HCT116 (cell line): ENCODE measurements around the gene RTKN2. TPM values are rescaled to one million over a fixed set of nuclear protein-coding genes. Genes with fewer than 3 reads are reported as not detected.
"Not testable (repeated sequence)": the region's sequence is repeated elsewhere in the genome, so short reads cannot be mapped to it uniquely, and the experiment has no call there.

Experiments used
- ATAC-seq: fragments of 200-7000 bp; cut with Tn5 transposase; 2 replicates; pipeline ENCODE4 v1.9.1; 2020; ENCODE audit warnings: mild to moderate bottlenecking, moderate library complexity
- BruUV-seq: library from RNA; stranded (reverse); fragments of 400-500 nt; replicated peaks from 2 replicates; lab custom pipeline; 2021; lab: Mats Ljungman, UMichigan
- CTCF ChIA-PET: fragments of 300-600 bp; sonication (Branson Sonifier 250); formaldehyde crosslinking; loops from one replicate; lab custom pipeline; 2021; ENCODE audit warnings: antibody characterized with exemption; lab: Charles Lee
- POLR2A ChIA-PET: fragments of 300-600, 350-600 bp; sonication (Branson Sonifier 250); formaldehyde crosslinking; loops from one replicate; lab custom pipeline; 2021; ENCODE audit warnings: antibody characterized with exemption; lab: Charles Lee
- RAD21 ChIA-PET, 2 experiments: fragments of 300-600 bp; sonication (Branson Sonifier 250); formaldehyde crosslinking; loops; one replicate each; lab custom pipeline; 2023; ENCODE audit warnings: low total read pairs in 2 of 2; ENCODE audit not compliant: uncharacterized antibody in 2 of 2, unreplicated experiment in 2 of 2, low non-redundant PET in 1 of 2; lab: Charles Lee
- DNase-seq: peaks from one replicate; pipeline ENCODE4 v3.0.0-alpha.2; 2010; ENCODE audit warnings: low read depth, low spot score
- H2AFZ ChIP-seq: fragments of 200-600 bp; shearing (Covaris generic), sonication (generic); 2 replicates; pipeline ENCODE4 v1.6.1; 2017; ENCODE audit warnings: low read depth, mixed run types, mixed read lengths, antibody characterized with exemption, low read length; ENCODE audit not compliant: poor library complexity, severe bottlenecking
- H3K27ac ChIP-seq: 2 replicates; pipeline ENCODE4 v1.5.1; 2012; ENCODE audit warnings: low read depth, low read length
- H3K27me3 ChIP-seq: fragments of 200-600 bp; sonication (generic); 2 replicates; pipeline ENCODE4 v1.6.1; 2016; ENCODE audit warnings: mixed run types, low read length, mixed read lengths; ENCODE audit not compliant: insufficient read depth
- H3K36me3 ChIP-seq, 2 experiments: fragments of 200-500 bp in 1 of 2; fragments of 200-600 bp in 1 of 2; sonication (Bioruptor generic) in 1 of 2; sonication (generic) in 1 of 2; 2 replicates each; pipeline versions ENCODE4 v1.5.1 to v1.6.1; 2014 to 2016; ENCODE audit warnings: low read length in 2 of 2, inconsistent platforms in 1 of 2, mixed read lengths in 1 of 2, mixed run types in 1 of 2; ENCODE audit not compliant: insufficient read depth in 2 of 2, control insufficient read depth in 1 of 2
- H3K4me1 ChIP-seq, 2 experiments: fragments of 200-600 bp in 1 of 2; sonication (generic) in 1 of 2; 2 replicates each; pipeline versions ENCODE4 v1.5.1 to v1.6.1; 2012 to 2017; ENCODE audit warnings: low read length in 2 of 2, inconsistent platforms in 1 of 2, mild to moderate bottlenecking in 1 of 2, mixed read lengths in 1 of 2, mixed run types in 1 of 2, moderate library complexity in 1 of 2; ENCODE audit not compliant: insufficient read depth in 2 of 2, control insufficient read depth in 1 of 2
- H3K4me2 ChIP-seq: fragments of 200-600 bp; sonication (generic); 2 replicates; pipeline ENCODE4 v1.6.1; 2017; ENCODE audit warnings: mixed run types, low read length, mixed read lengths
- H3K4me3 ChIP-seq, 2 experiments: fragments of 200-600 bp in 1 of 2; sonication (generic) in 1 of 2; replicated peaks in 1 of 2; 2 replicates each; pipeline ENCODE4 v1.5.1; 2011 to 2016; ENCODE audit warnings: low read length in 2 of 2, control low read depth in 1 of 2, low read depth in 1 of 2, mild to moderate bottlenecking in 1 of 2, mixed read lengths in 1 of 2, mixed run types in 1 of 2
- H3K79me2 ChIP-seq: fragments of 200-600 bp; sonication (generic); 2 replicates; pipeline ENCODE4 v1.6.1; 2017; ENCODE audit warnings: mild to moderate bottlenecking, mixed run types, low read length, moderate library complexity, mixed read lengths; ENCODE audit not compliant: insufficient read depth
- H3K9ac ChIP-seq: fragments of 200-600 bp; sonication (generic); 2 replicates; pipeline ENCODE4 v1.6.1; 2016; ENCODE audit warnings: low read length, mixed read lengths
- H3K9me2 ChIP-seq: fragments of 200-600 bp; sonication (generic), shearing (Covaris generic); 2 replicates; pipeline ENCODE4 v1.6.1; 2017; ENCODE audit warnings: mixed run types, mild to moderate bottlenecking, moderate library complexity; ENCODE audit not compliant: insufficient read depth
- H3K9me3 ChIP-seq, 2 experiments: fragments of 200-500 bp in 1 of 2; fragments of 200-600 bp in 1 of 2; sonication (Bioruptor generic) in 1 of 2; sonication (generic) in 1 of 2; 2 replicates each; pipeline ENCODE4 v1.6.1; 2014 to 2017; ENCODE audit warnings: low read length in 2 of 2, mixed read lengths in 2 of 2, inconsistent platforms in 1 of 2, low read depth in 1 of 2, mild to moderate bottlenecking in 1 of 2, mixed run types in 1 of 2, moderate library complexity in 1 of 2; ENCODE audit not compliant: control insufficient read depth in 1 of 2, insufficient read depth in 1 of 2
- H4K20me1 ChIP-seq: fragments of 200-600 bp; sonication (generic), shearing (Covaris generic); 2 replicates; pipeline ENCODE4 v1.6.1; 2017; ENCODE audit warnings: mixed run types, mild to moderate bottlenecking, moderate library complexity; ENCODE audit not compliant: insufficient read depth
- CBX3 ChIP-seq: IDR thresholded peaks from 2 replicates; pipeline ENCODE4 v1.6.1; 2012; ENCODE audit warnings: low read depth
- FOSL1 ChIP-seq: IDR thresholded peaks from 2 replicates; pipeline ENCODE4 v1.6.1; 2012; ENCODE audit warnings: low read depth
- POLR2A ChIP-seq: IDR thresholded peaks from 2 replicates; pipeline ENCODE4 v1.7.0; 2011; ENCODE audit warnings: borderline replicate concordance; ENCODE audit not compliant: insufficient read depth, insufficient read length; ENCODE audit errors: extremely low read depth
- POLR2AphosphoS5 ChIP-seq: IDR thresholded peaks from 2 replicates; pipeline ENCODE4 v1.6.1; 2011; ENCODE audit warnings: mild to moderate bottlenecking, low read depth, low read length, moderate library complexity
- TCF7L2 ChIP-seq: IDR thresholded peaks from 2 replicates; pipeline ENCODE4 v1.7.0; 2011; ENCODE audit warnings: borderline replicate concordance, inconsistent platforms; ENCODE audit not compliant: insufficient read depth, insufficient read length; ENCODE audit errors: extremely low read depth
- intact Hi-C: fragments of 100-400 bp; cut with micrococcal nuclease; formaldehyde crosslinking; loops from 2 replicates; pipeline ENCODE4 v1.10.0; 2022
- total RNA-seq: library from RNA; stranded (reverse); gene quantifications from one replicate; pipeline ENCODE4 v1.2.1, GENCODE V29; 2021; ENCODE audit not compliant: unreplicated experiment
- TF ChIP-seq, protein P1 (sequence below): IDR thresholded peaks from 2 replicates; pipeline ENCODE4 v1.6.1; 2012

The RTKN2 gene
- total RNA-seq, 1 experiment from 2014 or later = 7.9 TPM

DNA sequence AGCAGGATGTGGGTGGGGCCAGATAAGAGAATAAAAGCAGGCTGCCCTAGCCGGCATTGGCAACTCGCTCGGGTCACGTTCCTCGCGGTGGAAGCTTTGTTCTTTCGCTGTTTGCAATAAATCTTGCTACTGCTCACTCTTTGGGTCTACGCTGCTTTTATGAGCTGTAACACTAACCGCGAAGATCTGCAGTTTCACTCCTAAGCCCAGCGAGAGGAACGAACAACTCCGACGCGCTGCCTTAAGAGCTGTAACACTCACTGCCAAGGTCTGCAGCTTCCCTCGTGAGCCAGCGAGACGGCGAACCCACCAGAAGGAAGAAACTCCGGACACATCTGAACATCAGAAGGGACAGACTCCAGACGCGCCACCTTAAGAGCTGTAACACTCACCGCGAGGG lies 12.7 kb upstream of the RTKN2 start:
- H3K4me3 ChIP-seq, H3K9ac ChIP-seq, H3K27me3 ChIP-seq, RAD21 ChIA-PET, ATAC-seq, BruUV-seq, H3K4me2 ChIP-seq, H2AFZ ChIP-seq, H4K20me1 ChIP-seq, H3K9me3 ChIP-seq, H3K4me1 ChIP-seq, POLR2A ChIA-PET, DNase-seq, H3K79me2 ChIP-seq, CTCF ChIA-PET, intact Hi-C loops, H3K9me2 ChIP-seq, H3K36me3 ChIP-seq, H3K27ac ChIP-seq: not testable (repeated sequence)

DNA sequence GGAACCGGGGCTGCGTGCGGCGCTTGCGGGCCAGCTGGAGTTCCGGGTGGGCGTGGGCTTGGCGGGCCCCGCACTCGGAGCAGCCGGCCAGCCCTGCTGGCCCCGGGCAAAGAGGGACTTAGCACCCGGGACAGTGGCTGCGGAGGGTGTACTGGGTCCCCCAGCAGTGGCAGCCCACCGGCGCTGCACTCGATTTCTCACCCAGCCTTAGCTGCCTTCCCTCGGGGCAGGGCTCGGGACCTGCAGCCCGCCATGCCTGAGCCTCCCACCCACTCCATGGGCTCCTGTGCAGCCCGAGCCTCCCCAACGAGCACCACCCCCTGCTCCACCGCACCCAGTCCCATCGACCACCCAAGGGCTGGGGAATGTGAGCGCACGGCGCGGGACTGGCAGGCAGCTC lies 11.7 kb upstream of the RTKN2 start:
- H4K20me1 ChIP-seq, ATAC-seq, intact Hi-C loops, CTCF ChIA-PET, POLR2A ChIA-PET, H3K27me3 ChIP-seq, H3K27ac ChIP-seq, H3K79me2 ChIP-seq, H3K4me3 ChIP-seq, RAD21 ChIA-PET, DNase-seq, H3K4me2 ChIP-seq, H3K9me2 ChIP-seq, BruUV-seq, H3K36me3 ChIP-seq, H3K4me1 ChIP-seq, H2AFZ ChIP-seq, H3K9me3 ChIP-seq, H3K9ac ChIP-seq: not testable (repeated sequence)

DNA sequence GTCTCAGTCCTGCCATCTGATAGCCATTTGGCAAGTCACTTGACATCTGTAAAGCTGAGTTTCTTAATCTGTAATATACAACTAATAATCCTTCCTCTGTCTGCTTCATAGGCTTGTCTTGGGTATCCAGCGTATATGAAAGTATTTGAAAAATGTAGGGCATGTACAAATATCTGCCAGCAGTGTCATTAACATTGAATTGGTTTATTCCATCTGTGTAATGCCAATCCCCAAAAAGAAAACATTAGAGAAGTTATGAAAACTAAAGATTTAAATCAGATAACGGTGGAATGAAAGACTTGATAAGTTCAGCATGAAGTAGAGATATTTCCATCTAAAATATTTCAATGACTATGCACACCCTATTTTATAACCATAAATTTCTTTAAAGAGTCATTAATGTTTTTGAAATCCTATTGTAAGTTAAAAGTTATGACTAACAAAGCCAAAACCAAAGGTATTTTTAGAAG lies 9.8 kb upstream of the RTKN2 start:
- RAD21 ChIA-PET = no interaction called here
- Histone ChIP-seq H3K27me3 (no peaks in the 10 kb centered on the region), H3K36me3 (no peaks in the 10 kb centered on the region), H3K9ac (no peak overlapping the region), H3K4me3 (no peak overlapping the region), H3K9me3 (no peaks in the 10 kb centered on the region), H3K79me2 (no peaks in the 10 kb centered on the region), H3K27ac (no peak overlapping the region), H2AFZ (no peak overlapping the region), H3K4me2 (no peak overlapping the region), H3K4me1 (no peaks in the 10 kb centered on the region), H4K20me1 (no peaks in the 10 kb centered on the region), H3K9me2 (no peaks in the 10 kb centered on the region)
- intact Hi-C loops = no loop called here
- CTCF ChIA-PET = no interaction called here
- TF ChIP-seq POLR2A (no peak), FOSL1 (no peak), CBX3 (no peak), TCF7L2 (no peak), POLR2AphosphoS5 (no peak)
- TF ChIP-seq, protein P1, sequence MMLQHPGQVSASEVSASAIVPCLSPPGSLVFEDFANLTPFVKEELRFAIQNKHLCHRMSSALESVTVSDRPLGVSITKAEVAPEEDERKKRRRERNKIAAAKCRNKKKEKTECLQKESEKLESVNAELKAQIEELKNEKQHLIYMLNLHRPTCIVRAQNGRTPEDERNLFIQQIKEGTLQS = no peak
- ATAC-seq = no peak
- POLR2A ChIA-PET = no interaction called here
- no peak for DNase-seq
- BruUV-seq = no TSS peak
